H1 (cell line): ENCODE results near the gene CTNS. TPM values are rescaled to one million over a fixed set of nuclear protein-coding genes. Genes with fewer than 3 reads are reported as not detected.

Source experiments
- CTCF ChIA-PET: fragments of 300-600 bp; sonication (Branson Sonifier 250); formaldehyde crosslinking; loops from one replicate; lab custom pipeline; 2021; ENCODE audit not compliant: partially characterized antibody; lab: Charles Lee
- POLR2A ChIA-PET: fragments of 300-600 bp; sonication (Branson Sonifier 250); formaldehyde crosslinking; loops from one replicate; lab custom pipeline; 2021; ENCODE audit warnings: inconsistent platforms; ENCODE audit not compliant: partially characterized antibody; lab: Charles Lee
- DNase-seq, 2 experiments: peaks; one replicate each; pipeline versions ENCODE4 v3.0.0 to v3.0.0-alpha.2; 2010 to 2022; ENCODE audit warnings: low spot score in 2 of 2, low read depth in 1 of 2, mixed read lengths in 1 of 2
- FAIRE-seq: peaks from 2 replicates; lab custom pipeline; 2011; peaks lifted over from hg19 to GRCh38; lab: Jason Lieb, UNC
- H2AFZ ChIP-seq: 2 replicates; pipeline ENCODE4 v1.8.1; 2012; ENCODE audit warnings: low read length, inconsistent platforms
- H2AK5ac ChIP-seq: 2 replicates; pipeline ENCODE4 v1.6.1; 2013; ENCODE audit warnings: low read depth, low read length
- H2BK120ac ChIP-seq: replicated peaks from 2 replicates; pipeline ENCODE3; 2013; ENCODE audit warnings: low read depth, low read length, inconsistent platforms
- H2BK12ac ChIP-seq: 2 replicates; pipeline ENCODE4 v1.6.1; 2013; ENCODE audit warnings: low read depth, low read length
- H2BK15ac ChIP-seq: 2 replicates; pipeline ENCODE4 v1.6.1; 2013; ENCODE audit warnings: low read length
- H2BK20ac ChIP-seq: 2 replicates; pipeline ENCODE4 v1.6.1; 2013; ENCODE audit warnings: low read length
- H2BK5ac ChIP-seq: 2 replicates; pipeline ENCODE4 v1.6.1; 2013; ENCODE audit warnings: low read depth, low read length
- H3K14ac ChIP-seq: 2 replicates; pipeline ENCODE4 v1.6.1; 2013; ENCODE audit warnings: inconsistent platforms; ENCODE audit not compliant: insufficient read length
- H3K18ac ChIP-seq: 2 replicates; pipeline ENCODE4 v1.6.1; 2013; ENCODE audit warnings: low read length; ENCODE audit errors: extremely low read depth
- H3K23ac ChIP-seq: 2 replicates; pipeline ENCODE4 v1.6.1; 2013; ENCODE audit warnings: inconsistent platforms; ENCODE audit not compliant: insufficient read length
- H3K23me2 ChIP-seq: 2 replicates; pipeline ENCODE4 v1.6.1; 2013; ENCODE audit warnings: low read depth, low read length
- H3K27ac ChIP-seq: 2 replicates; pipeline ENCODE4 v1.6.1; 2011; ENCODE audit warnings: low read depth, low read length, inconsistent platforms
- H3K27me3 ChIP-seq, 4 experiments: replicated peaks in 1 of 4; 1 replicate in 1 of 4; 2 replicates in 3 of 4; pipeline versions ENCODE4 v1.6.1 to v1.8.1; 2011 to 2013; ENCODE audit warnings: low read length in 3 of 4, mild to moderate bottlenecking in 3 of 4, inconsistent platforms in 2 of 4, mixed read lengths in 2 of 4, moderate library complexity in 1 of 4; ENCODE audit not compliant: control insufficient read depth in 3 of 4, insufficient read depth in 3 of 4; ENCODE audit errors: extremely low read depth in 1 of 4
- H3K36me3 ChIP-seq, 4 experiments: 2 replicates each; pipeline versions ENCODE4 v1.6.1 to v1.8.1; 2011 to 2013; ENCODE audit warnings: mild to moderate bottlenecking in 4 of 4, low read length in 3 of 4, moderate library complexity in 2 of 4, control low read depth in 1 of 4, inconsistent platforms in 1 of 4; ENCODE audit not compliant: insufficient read depth in 4 of 4, control insufficient read depth in 2 of 4
- H3K4ac ChIP-seq: replicated peaks from 2 replicates; pipeline ENCODE3; 2013; ENCODE audit warnings: low read length, low read depth, mixed read lengths, inconsistent platforms; ENCODE audit not compliant: insufficient read length
- H3K4me1 ChIP-seq, 4 experiments: replicated peaks in 1 of 4; 1 replicate in 1 of 4; 2 replicates in 3 of 4; pipeline versions ENCODE4 v1.6.1 to v1.8.1; 2011 to 2013; ENCODE audit warnings: low read length in 3 of 4, inconsistent platforms in 2 of 4, mixed read lengths in 1 of 4; ENCODE audit not compliant: insufficient read depth in 4 of 4, control insufficient read depth in 3 of 4
- H3K4me2 ChIP-seq, 2 experiments: 2 replicates each; pipeline versions ENCODE4 v1.6.1 to v1.8.1; 2011 to 2013; ENCODE audit warnings: low read depth in 2 of 2, low read length in 2 of 2, control low read depth in 1 of 2, inconsistent platforms in 1 of 2, mild to moderate bottlenecking in 1 of 2; ENCODE audit not compliant: insufficient read depth in 1 of 2
- H3K4me3 ChIP-seq, 4 experiments: fragments of 200-600, 300-600 bp in 1 of 4; sonication (generic), shearing (Covaris generic), sonication (Bioruptor Twin) in 1 of 4; 2 replicates each; pipeline versions ENCODE4 v1.5.1 to v1.8.1; 2011 to 2016; ENCODE audit warnings: low read length in 4 of 4, low read depth in 3 of 4, control low read depth in 2 of 4, inconsistent platforms in 2 of 4, mild to moderate bottlenecking in 2 of 4, mixed read lengths in 1 of 4, moderate library complexity in 1 of 4; ENCODE audit not compliant: insufficient read depth in 2 of 4; ENCODE audit errors: extremely low read depth in 1 of 4
- H3K56ac ChIP-seq: replicated peaks from 2 replicates; pipeline ENCODE3; 2013; ENCODE audit warnings: low read depth, mild to moderate bottlenecking, mixed read lengths, low read length, inconsistent platforms; ENCODE audit not compliant: insufficient read length
- H3K79me1 ChIP-seq: 2 replicates; pipeline ENCODE4 v1.6.1; 2013; ENCODE audit warnings: low read depth, low read length, control low read depth
- H3K79me2 ChIP-seq, 2 experiments: 2 replicates each; pipeline versions ENCODE4 v1.6.1 to v1.8.1; 2012 to 2013; ENCODE audit warnings: low read length in 2 of 2, mild to moderate bottlenecking in 2 of 2, inconsistent platforms in 1 of 2; ENCODE audit not compliant: insufficient read depth in 2 of 2, control insufficient read depth in 1 of 2
- H3K9ac ChIP-seq, 4 experiments: replicated peaks in 1 of 4; 1 replicate in 1 of 4; 2 replicates in 3 of 4; pipeline versions ENCODE4 v1.6.1 to v1.8.1; 2011 to 2013; ENCODE audit warnings: low read depth in 3 of 4, low read length in 3 of 4, control low read depth in 2 of 4, mild to moderate bottlenecking in 2 of 4, moderate library complexity in 2 of 4, inconsistent platforms in 1 of 4; ENCODE audit errors: extremely low read depth in 1 of 4
- H3K9me3 ChIP-seq, 2 experiments: 2 replicates each; pipeline versions ENCODE4 v1.6.1 to v1.8.1; 2012 to 2013; ENCODE audit warnings: mild to moderate bottlenecking in 2 of 2, moderate library complexity in 2 of 2, control low read depth in 1 of 2, inconsistent platforms in 1 of 2, low read depth in 1 of 2, low read length in 1 of 2, mixed read lengths in 1 of 2; ENCODE audit not compliant: insufficient read depth in 2 of 2
- H4K20me1 ChIP-seq, 2 experiments: replicated peaks in 1 of 2; 2 replicates each; pipeline versions ENCODE3 to v1.8.1; 2011 to 2013; ENCODE audit warnings: inconsistent platforms in 2 of 2, low read length in 2 of 2, mild to moderate bottlenecking in 1 of 2; ENCODE audit not compliant: insufficient read depth in 2 of 2, control insufficient read depth in 1 of 2
- H4K5ac ChIP-seq: 2 replicates; pipeline ENCODE4 v1.6.1; 2013; ENCODE audit warnings: low read length, low read depth, mixed read lengths, inconsistent platforms; ENCODE audit not compliant: insufficient read length
- H4K8ac ChIP-seq: 2 replicates; pipeline ENCODE4 v1.8.0; 2013; ENCODE audit warnings: mild to moderate bottlenecking, moderate library complexity, low read length, inconsistent platforms; ENCODE audit not compliant: insufficient read depth; ENCODE audit errors: extremely low read depth
- H4K91ac ChIP-seq: replicated peaks from 2 replicates; pipeline ENCODE3; 2013; ENCODE audit warnings: low read length, mixed read lengths, inconsistent platforms; ENCODE audit not compliant: insufficient read length
- ASH2L ChIP-seq: fragments of 200-600, 300-600 bp; sonication (generic); IDR thresholded peaks from one replicate; pipeline ENCODE4 v1.7.1; 2017; ENCODE audit warnings: low read length
- BACH1 ChIP-seq: IDR thresholded peaks from 2 replicates; pipeline ENCODE4 v1.6.1; 2012; ENCODE audit warnings: low read length, improper control_type of control experiment
- CBX5 ChIP-seq: fragments of 300-800, 300-1000 bp; sonication (generic); IDR thresholded peaks from 2 replicates; pipeline ENCODE4 v1.7.1; 2016; ENCODE audit warnings: antibody characterized with exemption, low read length, low read depth
- CEBPB ChIP-seq: IDR thresholded peaks from 2 replicates; pipeline ENCODE4 v1.6.1; 2012; ENCODE audit warnings: low read depth, low read length
- CTBP2 ChIP-seq: IDR thresholded peaks from 2 replicates; pipeline ENCODE4 v1.7.0; 2011; ENCODE audit warnings: borderline replicate concordance, mild to moderate bottlenecking, moderate library complexity, mixed read lengths, low read length; ENCODE audit not compliant: insufficient read depth, insufficient read length
- E2F6 ChIP-seq: IDR thresholded peaks from 2 replicates; pipeline ENCODE4 v1.6.1; 2012; ENCODE audit warnings: inconsistent platforms
- EP300 ChIP-seq, 2 experiments: IDR thresholded peaks; 1 replicate in 1 of 2; 2 replicates in 1 of 2; pipeline ENCODE4 v1.6.1; 2011 to 2012; ENCODE audit warnings: low read depth in 2 of 2, low read length in 2 of 2, mild to moderate bottlenecking in 2 of 2, borderline replicate concordance in 1 of 2, inconsistent platforms in 1 of 2, moderate library complexity in 1 of 2
- GABPA ChIP-seq: IDR thresholded peaks from 2 replicates; pipeline ENCODE4 v1.6.1; 2011; ENCODE audit warnings: mild to moderate bottlenecking, low read length, moderate library complexity, borderline replicate concordance; ENCODE audit not compliant: insufficient read depth
- MAX ChIP-seq: IDR thresholded peaks from 2 replicates; pipeline ENCODE4 v1.6.1; 2012; ENCODE audit warnings: inconsistent platforms
- SIX5 ChIP-seq: IDR thresholded peaks from 2 replicates; pipeline ENCODE4 v1.6.1; 2011; ENCODE audit warnings: mild to moderate bottlenecking, low read depth, low read length
- SP2 ChIP-seq: IDR thresholded peaks from 2 replicates; pipeline ENCODE4 v1.6.1; 2012; ENCODE audit warnings: mild to moderate bottlenecking, low read length, inconsistent platforms
- SUZ12 ChIP-seq: fragments of 200-600 bp; sonication (generic); IDR thresholded peaks from 2 replicates; pipeline ENCODE4 v1.6.1; 2012; ENCODE audit warnings: mild to moderate bottlenecking, inconsistent platforms, low read length, moderate library complexity, mixed read lengths
- ZNF274 ChIP-seq: IDR thresholded peaks from 2 replicates; pipeline ENCODE4 v1.7.0; 2012; ENCODE audit warnings: low read length, borderline replicate concordance; ENCODE audit errors: extremely low read depth
- WGBS, 2 experiments: shearing (Covaris generic) in 1 of 2; methylation state at CpG; one replicate each; pipeline versions ENCODE4 v1.1.6 to v1.1.7; 2013 to 2015; ENCODE audit warnings: low lambda C conversion rate in 2 of 2, mixed read lengths in 2 of 2, inconsistent platforms in 1 of 2, low coverage in 1 of 2, missing lambda C conversion rate in 1 of 2; ENCODE audit not compliant: insufficient replicate concordance in 2 of 2, insufficient coverage in 1 of 2, insufficient read length in 1 of 2; ENCODE audit errors: extremely low coverage in 1 of 2, missing lambda C conversion rate in 1 of 2; 5-methylcytosine and 5-hydroxymethylcytosine counted together
- polyA plus RNA-seq, 7 experiments: library from polyadenylated mRNA; depleted of rRNA in 3 of 7; stranded (reverse) in 5 of 7; unstranded in 2 of 7; fragments of >200 nt in 5 of 7; fragments of 200-250 nt in 2 of 7; gene quantifications; 1 replicate in 5 of 7; 2 replicates in 1 of 7; 4 replicates in 1 of 7; pipeline versions ENCODE4 v1.2.1 to v1.2.3, GENCODE V29; 2011 to 2013; ENCODE audit warnings: missing spikeins in 2 of 7, mixed read lengths in 2 of 7
- total RNA-seq: library from RNA; stranded (reverse); fragmentation: NEBNext Ultra II Directional; extraction: Animal tissue kit (Norgen Biotek cat#: 25700); gene quantifications from 2 replicates; pipeline ENCODE4 v1.2.1, GENCODE V29; 2021

CTNS gene
- total and polyA plus RNA-seq, 2 of the 8 experiments (the other 6 are each of a cell fraction or from before 2014, with no cell fraction given) = 11.6 to 12.9 TPM

GRCh38 chr17:3683054-3683511 lies 46.5 kb downstream of the CTNS start:
- Histone ChIP-seq H3K4me2 (no peak overlapping the region), H4K5ac (no peak overlapping the region), H3K79me2 (no peaks in the 10 kb centered on the region), H2BK20ac (no peak overlapping the region), H4K20me1 (peaks cover 0 to 2% of the 10 kb centered on the region in 2 experiments), H2BK5ac (no peak overlapping the region), H3K9ac (no peak overlapping the region), H4K91ac (no peak overlapping the region), H2AK5ac (no peak overlapping the region), H2BK120ac (no peak overlapping the region), H3K18ac (no peak overlapping the region), H3K36me3 (no peaks in the 10 kb centered on the region), H3K4me1 (peaks cover 0 to 3% (median under 1%) of the 10 kb centered on the region in 4 experiments; a peak in 3 of 7 replicates), H3K27ac (no peak overlapping the region), H3K9me3 (no peaks in the 10 kb centered on the region), H2BK12ac (no peak overlapping the region), H4K8ac (peak overlapping the region; percentile 40; the same call in 1 of the 2 replicates), H2AFZ (no peak overlapping the region), H3K23me2 (no peaks in the 10 kb centered on the region), H3K79me1 (no peaks in the 10 kb centered on the region), H3K27me3 (no peaks in the 10 kb centered on the region), H2BK15ac (no peak overlapping the region), H3K14ac (no peak overlapping the region), H3K23ac (no peak overlapping the region), H3K56ac (no peak overlapping the region), H3K4ac (no peak overlapping the region), H3K4me3 (no peak overlapping the region)
- POLR2A ChIA-PET = interaction anchor here (0.8 to 1.0 kb wide), 3 partner anchors 13 to 163 kb away, joined by 3 to 5 read pairs (median 3); partner anchors contain the start of genes NCBP3 and P2RX5
- DNase-seq (peak in 1 of 2 experiments; percentile 84), FAIRE-seq (peak; percentile 85)
- WGBS, 2 experiments = 40% methylated on average over 9 of the region's 10 CpGs; no CpG with 5 or more reads in 1 of the 2 experiments
- CTCF ChIA-PET = interaction anchor here (0.6 to 2.6 kb wide), 45 partner anchors 8 to 898 kb away, joined by 3 to 34 read pairs (median 4); partner anchors contain the start of genes NCBP3, P2RX5 and SHPK
- TF ChIP-seq SP2 (no peak), MAX (no peak), CEBPB (no peak), CBX5 (no peak), ZNF274 (no peak), SUZ12 (no peak), CTBP2 (no peak), EP300 (IDR thresholded peaks at IDR 0.05; ENCODE audit: borderline replicate concordance in 1 of 2, low read depth in 2 of 2, low read length in 2 of 2) (no peak), GABPA (peak; percentile 31; the same call in 1 of the 2 replicates), BACH1 (no peak), ASH2L (no peak), SIX5 (no peak), E2F6 (no peak)
